IPS DF 6.9 (cell line): Measurements from ENCODE around the gene VDR.
"Not testable (repeated sequence)": the region's sequence is repeated elsewhere in the genome, so short reads cannot be mapped to it uniquely, and the experiment has no call there.

Source experiments
- DNase-seq: peaks from one replicate; pipeline ENCODE4 v3.0.0-alpha.2; 2013; ENCODE audit warnings: low read depth, low spot score
- H3K27ac ChIP-seq: one replicate; pipeline ENCODE4 v1.5.1; 2013; ENCODE audit warnings: low read length, control low read depth
- H3K27me3 ChIP-seq: 2 replicates; pipeline ENCODE4 v1.6.1; 2013; ENCODE audit warnings: mild to moderate bottlenecking, low read length; ENCODE audit not compliant: control insufficient read depth, insufficient read depth
- H3K36me3 ChIP-seq: 2 replicates; pipeline ENCODE4 v1.6.1; 2013; ENCODE audit warnings: low read length; ENCODE audit not compliant: control insufficient read depth, insufficient read depth
- H3K4me1 ChIP-seq: 2 replicates; pipeline ENCODE4 v1.6.1; 2013; ENCODE audit warnings: low read length; ENCODE audit not compliant: control insufficient read depth, insufficient read depth
- H3K4me3 ChIP-seq: 2 replicates; pipeline ENCODE4 v1.5.1; 2013; ENCODE audit warnings: mild to moderate bottlenecking, low read length
- H3K9me3 ChIP-seq: 2 replicates; pipeline ENCODE4 v1.6.1; 2013; ENCODE audit warnings: low read length, inconsistent platforms; ENCODE audit not compliant: control insufficient read depth, insufficient read depth
- WGBS: extraction: QIAGEN DNeasy Blood & Tissue Kit; methylation state at CpG from one replicate; pipeline ENCODE4 v1.1.7; 2013; ENCODE audit warnings: mixed read lengths, missing lambda C conversion rate; ENCODE audit not compliant: insufficient read length, insufficient coverage; 5-methylcytosine and 5-hydroxymethylcytosine counted together

Gene VDR

GRCh38 chr12:47814539-47815170, 90.1 kb downstream of the VDR start:
- DNase-seq, result no peak
- WGBS, result no CpG with 5 or more reads among the region's 3 CpGs
- H3K4me3 ChIP-seq, result no peak overlapping the region

GRCh38 chr12:47813511-47814196, 91.1 kb downstream of the VDR start:
- no peak overlapping the region for H3K4me3 ChIP-seq
- DNase-seq, result no peak
- no peak overlapping the region for H3K27ac ChIP-seq
- H3K27me3 ChIP-seq, result no peaks in the 10 kb centered on the region
- H3K36me3 ChIP-seq, result no peaks in the 10 kb centered on the region
- peaks cover 39% of the 10 kb centered on the region for H3K4me1 ChIP-seq
- no peaks in the 10 kb centered on the region for H3K9me3 ChIP-seq
- WGBS, result no CpG with 5 or more reads among the region's 9 CpGs

More at GRCh38 chr12:47814539-47815170, 90.1 kb downstream of the VDR start:
- Histone ChIP-seq H3K4me1 (peaks cover 37% of the 10 kb centered on the region), H3K36me3 (no peaks in the 10 kb centered on the region), H3K9me3 (no peaks in the 10 kb centered on the region), H3K27me3 (no peaks in the 10 kb centered on the region), H3K27ac (no peak overlapping the region)

DNA sequence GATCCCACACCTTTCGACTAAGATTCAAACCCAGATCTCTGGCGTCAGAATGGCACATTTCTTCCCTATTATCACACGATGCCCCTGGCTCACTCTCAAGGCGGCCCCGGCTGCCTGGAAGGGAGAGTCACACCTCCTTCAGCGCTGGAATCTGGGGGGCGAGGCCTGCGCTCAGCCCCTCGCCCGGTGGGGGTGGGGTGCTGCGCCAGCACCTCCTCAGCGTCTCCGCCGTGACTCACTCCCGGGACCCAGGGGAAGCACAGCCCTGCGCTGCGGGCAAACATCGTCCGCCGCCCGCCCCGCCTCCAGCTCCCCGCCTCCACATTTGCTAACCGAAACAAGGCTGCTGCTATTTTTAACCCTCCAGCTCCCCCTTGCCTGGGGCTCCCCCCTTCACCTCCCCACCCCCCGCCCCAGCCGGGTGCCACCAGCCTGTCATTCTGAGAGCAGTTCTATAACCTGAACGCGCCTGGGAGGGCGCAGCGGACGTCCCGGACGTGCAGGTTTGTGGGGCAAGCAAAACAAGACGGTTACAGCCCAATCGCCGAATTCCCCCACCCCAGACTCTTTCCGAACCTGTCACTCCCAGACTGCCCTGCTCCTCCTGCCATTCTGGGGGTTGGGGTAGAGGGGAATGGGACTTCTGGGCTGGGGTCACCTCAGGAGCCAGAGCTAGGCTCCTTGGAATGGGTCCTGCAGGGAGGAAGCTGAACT, 91.8 kb downstream of the VDR start:
- H3K4me1 ChIP-seq, result peaks cover 34% of the 10 kb centered on the region
- H3K9me3 ChIP-seq, result no peaks in the 10 kb centered on the region
- no peaks in the 10 kb centered on the region for H3K27me3 ChIP-seq
- WGBS, result no CpG with 5 or more reads among the region's 37 CpGs
- no peak for DNase-seq
- H3K4me3 ChIP-seq, result no peak overlapping the region; the same call in 1 of the 2 replicates
- H3K36me3 ChIP-seq, result no peaks in the 10 kb centered on the region
- no peak overlapping the region for H3K27ac ChIP-seq

GRCh38 chr12:47811581-47812484, 93.0 kb downstream of the VDR start:
- no CpG with 5 or more reads among the region's 14 CpGs for WGBS
- no peak for DNase-seq
- Histone ChIP-seq H3K9me3 (no peaks in the 10 kb centered on the region), H3K4me3 (no peak overlapping the region), H3K27me3 (no peaks in the 10 kb centered on the region), H3K36me3 (no peaks in the 10 kb centered on the region), H3K27ac (no peak overlapping the region), H3K4me1 (peaks cover 28% of the 10 kb centered on the region)

DNA sequence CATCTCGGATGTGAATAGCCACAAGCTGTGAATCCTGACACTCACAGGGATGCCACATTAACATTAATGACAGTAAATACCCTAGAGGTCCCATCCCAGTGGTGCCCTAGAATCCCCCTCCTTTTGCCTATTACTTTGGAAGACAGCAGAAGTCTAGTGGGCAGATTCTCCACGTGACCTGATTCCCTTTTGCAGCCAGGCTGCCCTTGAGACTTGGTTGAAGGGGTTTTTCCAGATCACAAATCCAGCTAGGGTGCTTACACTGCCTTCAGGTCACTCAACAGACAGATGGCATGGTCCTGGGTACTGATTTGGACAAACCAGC, 93.8 kb downstream of the VDR start:
- WGBS, result no CpG with 5 or more reads among the region's 2 CpGs
- H3K27ac ChIP-seq, result no peak overlapping the region
- no peaks in the 10 kb centered on the region for H3K9me3 ChIP-seq
- no peaks in the 10 kb centered on the region for H3K27me3 ChIP-seq
- no peak overlapping the region for H3K4me3 ChIP-seq
- H3K4me1 ChIP-seq, result peaks cover 26% of the 10 kb centered on the region
- H3K36me3 ChIP-seq, result no peaks in the 10 kb centered on the region
- DNase-seq, result no peak

DNA sequence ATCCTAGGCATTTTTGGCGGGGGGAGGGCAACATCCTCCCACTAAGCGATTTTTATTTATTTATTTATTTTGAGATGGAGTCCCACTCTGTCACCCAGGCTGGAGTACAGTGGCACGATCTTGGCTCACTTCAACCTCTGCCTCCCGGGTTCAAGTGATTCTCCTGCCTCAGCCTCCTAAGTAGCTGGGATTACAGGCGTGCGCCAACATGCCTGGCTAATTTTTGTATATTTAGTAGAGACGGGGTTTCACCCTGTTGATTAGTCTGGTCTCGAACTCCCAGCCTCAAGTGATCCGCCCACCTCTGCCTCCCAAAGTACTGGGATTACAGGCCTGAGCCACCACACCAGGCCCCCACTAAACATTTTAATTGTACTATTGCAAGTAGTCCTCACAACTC, 95.3 kb downstream of the VDR start:
- peaks cover 24% of the 10 kb centered on the region for H3K4me1 ChIP-seq
- not testable (repeated sequence) for DNase-seq, H3K27me3 ChIP-seq, H3K9me3 ChIP-seq, H3K36me3 ChIP-seq, H3K27ac ChIP-seq, H3K4me3 ChIP-seq
- no CpG with 5 or more reads among the region's 9 CpGs for WGBS

GRCh38 chr12:47808574-47809365, 96.0 kb downstream of the VDR start:
- DNase-seq, result no peak
- Histone ChIP-seq H3K4me3 (no peak overlapping the region), H3K4me1 (peaks cover 19% of the 10 kb centered on the region), H3K27ac (no peak overlapping the region), H3K27me3 (no peaks in the 10 kb centered on the region), H3K36me3 (no peaks in the 10 kb centered on the region), H3K9me3 (no peaks in the 10 kb centered on the region)
- WGBS, result no CpG with 5 or more reads among the region's 9 CpGs

GRCh38 chr12:47808050-47808449, 96.7 kb downstream of the VDR start:
- WGBS, result no CpG with 5 or more reads among the region's 9 CpGs
- Histone ChIP-seq H3K27ac (no peak overlapping the region), H3K4me1 (peaks cover 17% of the 10 kb centered on the region), H3K36me3 (no peaks in the 10 kb centered on the region), H3K27me3 (no peaks in the 10 kb centered on the region), H3K9me3 (no peaks in the 10 kb centered on the region), H3K4me3 (no peak overlapping the region)
- no peak for DNase-seq

DNA sequence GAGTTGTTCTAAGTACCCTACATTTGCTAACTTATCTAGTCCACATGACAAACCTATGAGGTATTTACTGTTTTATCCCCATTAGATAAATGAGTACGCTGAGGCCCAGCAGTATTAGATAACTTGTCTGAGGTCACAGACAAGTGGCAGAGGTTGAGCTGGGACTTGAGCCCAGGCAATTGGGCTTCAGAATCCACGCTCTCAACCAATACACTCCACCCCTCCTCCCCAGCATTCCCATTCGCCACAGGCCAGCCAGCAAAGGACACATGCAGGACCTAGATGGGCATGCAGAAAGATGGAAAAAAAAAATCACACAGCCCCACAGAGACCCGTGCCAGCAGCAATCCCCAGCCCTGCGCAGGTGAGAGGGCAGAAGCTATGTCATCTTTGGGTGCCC, 97.5 kb downstream of the VDR start:
- WGBS, result no CpG with 5 or more reads among the region's 5 CpGs
- H3K27me3 ChIP-seq, result no peaks in the 10 kb centered on the region
- no peaks in the 10 kb centered on the region for H3K9me3 ChIP-seq
- no peak overlapping the region for H3K27ac ChIP-seq
- DNase-seq, result no peak
- H3K4me3 ChIP-seq, result no peak overlapping the region
- H3K36me3 ChIP-seq, result no peaks in the 10 kb centered on the region
- peaks cover 15% of the 10 kb centered on the region for H3K4me1 ChIP-seq
